Lung microvascular endothelial cell (primary cell): ENCODE results near the gene PFDN2. TPM values are rescaled to one million over a fixed set of nuclear protein-coding genes. Genes with fewer than 3 reads are reported as not detected.
A peak's percentile ranks its signal among the peaks of the same experiment; 100 is the strongest.
"Not testable (repeated sequence)": the region's sequence is repeated elsewhere in the genome, so short reads cannot be mapped to it uniquely, and the experiment has no call there.

ENCODE experiments used
- DNase-seq, 2 donors: peaks; one replicate each; pipeline versions ENCODE4 v3.0.0 to v3.0.0-alpha.2; 2010; ENCODE audit warnings: low read depth in 2 of 2
- total RNA-seq: library from RNA; depleted of rRNA; stranded (reverse); fragments of >200 nt; gene quantifications from 2 replicates; pipeline ENCODE4 v1.2.1, GENCODE V29; 2014

The PFDN2 gene
- total RNA-seq, 1 donor from 2014 or later: 36.3 TPM

GRCh38 chr1:161081519-161081918, 36.3 kb downstream of the PFDN2 start:
- no peak for DNase-seq

- no peak for DNase-seq
Measured at GRCh38 chr1:161080441-161081405, 37.1 kb downstream of the PFDN2 start.

- DNase-seq: no peak
Measured at GRCh38 chr1:161079436-161080110, 38.3 kb downstream of the PFDN2 start.

- DNase-seq: no peak
Measured at GRCh38 chr1:161077426-161077825, 40.4 kb downstream of the PFDN2 start.

GRCh38 chr1:161076410-161076809, 41.4 kb downstream of the PFDN2 start:
- DNase-seq: no peak

- no peak for DNase-seq
Measured at GRCh38 chr1:161074676-161075368, 43.0 kb downstream of the PFDN2 start.

- DNase-seq: no peak
Measured at GRCh38 chr1:161073474-161074121, 44.2 kb downstream of the PFDN2 start.

GRCh38 chr1:161072751-161073449, 44.9 kb downstream of the PFDN2 start:
- DNase-seq: no peak

- DNase-seq: peak; percentile 28 to 45
Measured at GRCh38 chr1:161071886-161072371, 45.9 kb downstream of the PFDN2 start.

- no peak for DNase-seq
Measured at GRCh38 chr1:161070761-161071160, 47.1 kb downstream of the PFDN2 start.

GRCh38 chr1:161069731-161070270, 48.0 kb downstream of the PFDN2 start, which contains the start of gene ARHGAP30:
ARHGAP30 (minus strand) TSS chr1:161069891; CDS start chr1:161069624, 267 bp downstream.
- no peak for DNase-seq

GRCh38 chr1:161069241-161069640, 48.6 kb downstream of the PFDN2 start:
- DNase-seq: no peak

- peak in 1 of 2 donors; percentile 30 for DNase-seq
Measured at GRCh38 chr1:161068306-161069234, 49.3 kb downstream of the PFDN2 start.

- no peak for DNase-seq
Measured at GRCh38 chr1:161066694-161067093, 51.1 kb downstream of the PFDN2 start.

- not testable (repeated sequence) for DNase-seq
Measured at GRCh38 chr1:161065681-161066080, 52.2 kb downstream of the PFDN2 start.

GRCh38 chr1:161063936-161064335, 53.9 kb downstream of the PFDN2 start:
- DNase-seq: not testable (repeated sequence)

- no peak for DNase-seq
Measured at GRCh38 chr1:161061419-161061818, 56.4 kb downstream of the PFDN2 start.

GRCh38 chr1:161059293-161059692, 58.5 kb downstream of the PFDN2 start:
- no peak for DNase-seq

GRCh38 chr1:161054805-161055204, 63.0 kb downstream of the PFDN2 start:
- DNase-seq: no peak
